Measurements from ENCODE around the gene TMEM119. TPM values are rescaled to one million over a fixed set of nuclear protein-coding genes. Genes with fewer than 3 reads are reported as not detected.
A peak's percentile ranks its signal among the peaks of the same experiment; 100 is the strongest.

Gene TMEM119
- total RNA-seq, 1 experiment from 2014 or later: not detected

- no peak overlapping the region for H3K27ac Mint-ChIP-seq (ENCODE audit: unreplicated experiment)
- H3K27me3 Mint-ChIP-seq (ENCODE audit: unreplicated experiment): no peaks in the 10 kb centered on the region
- TF ChIP-seq, protein P1, sequence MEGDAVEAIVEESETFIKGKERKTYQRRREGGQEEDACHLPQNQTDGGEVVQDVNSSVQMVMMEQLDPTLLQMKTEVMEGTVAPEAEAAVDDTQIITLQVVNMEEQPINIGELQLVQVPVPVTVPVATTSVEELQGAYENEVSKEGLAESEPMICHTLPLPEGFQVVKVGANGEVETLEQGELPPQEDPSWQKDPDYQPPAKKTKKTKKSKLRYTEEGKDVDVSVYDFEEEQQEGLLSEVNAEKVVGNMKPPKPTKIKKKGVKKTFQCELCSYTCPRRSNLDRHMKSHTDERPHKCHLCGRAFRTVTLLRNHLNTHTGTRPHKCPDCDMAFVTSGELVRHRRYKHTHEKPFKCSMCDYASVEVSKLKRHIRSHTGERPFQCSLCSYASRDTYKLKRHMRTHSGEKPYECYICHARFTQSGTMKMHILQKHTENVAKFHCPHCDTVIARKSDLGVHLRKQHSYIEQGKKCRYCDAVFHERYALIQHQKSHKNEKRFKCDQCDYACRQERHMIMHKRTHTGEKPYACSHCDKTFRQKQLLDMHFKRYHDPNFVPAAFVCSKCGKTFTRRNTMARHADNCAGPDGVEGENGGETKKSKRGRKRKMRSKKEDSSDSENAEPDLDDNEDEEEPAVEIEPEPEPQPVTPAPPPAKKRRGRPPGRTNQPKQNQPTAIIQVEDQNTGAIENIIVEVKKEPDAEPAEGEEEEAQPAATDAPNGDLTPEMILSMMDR (IDR thresholded peaks at IDR 0.05; ENCODE audit: unreplicated experiment): no peak
- peaks cover 70% of the 10 kb centered on the region for H3K36me3 Mint-ChIP-seq (ENCODE audit: insufficient read depth, unreplicated experiment)
- intact Hi-C loops (cut with micrococcal nuclease; ENCODE audit: unreplicated experiment): no loop called here
- H3K9me3 Mint-ChIP-seq (ENCODE audit: low read depth, unreplicated experiment): no peaks in the 10 kb centered on the region
- DNase-seq: no peak
- CTCF ChIA-PET: interaction anchor here (0.7 kb wide), 1 partner anchor 22 kb away, joined by 8 read pairs; no protein-coding TSS in a partner anchor
- H3K4me1 Mint-ChIP-seq (ENCODE audit: low read depth, unreplicated experiment): peaks cover 37% of the 10 kb centered on the region
- H3K4me3 Mint-ChIP-seq (ENCODE audit: low read depth, unreplicated experiment): no peak overlapping the region
- BruUV-seq (replicated peaks): no TSS peak
These were observed 46.9 kb upstream of the TMEM119 start for GRCh38 chr12:108644811-108645120.

GRCh38 chr12:108643941-108644810, 46.3 kb upstream of the TMEM119 start:
- intact Hi-C loops (cut with micrococcal nuclease; ENCODE audit: unreplicated experiment): no loop called here
- Mint-ChIP-seq H3K9me3 (ENCODE audit: low read depth, unreplicated experiment) (no peaks in the 10 kb centered on the region), H3K4me3 (ENCODE audit: low read depth, unreplicated experiment) (peak overlapping the region; percentile 14), H3K27me3 (ENCODE audit: unreplicated experiment) (no peaks in the 10 kb centered on the region), H3K36me3 (ENCODE audit: insufficient read depth, unreplicated experiment) (peaks cover 64% of the 10 kb centered on the region), H3K27ac (ENCODE audit: unreplicated experiment) (peak overlapping the region; percentile 48), H3K4me1 (ENCODE audit: low read depth, unreplicated experiment) (peaks cover 37% of the 10 kb centered on the region)
- peak; percentile 57 for DNase-seq
- no TSS peak for BruUV-seq (replicated peaks)
- TF ChIP-seq, protein P1 (IDR thresholded peaks at IDR 0.05; ENCODE audit: unreplicated experiment): no peak
- CTCF ChIA-PET: interaction anchor here (0.7 kb wide), 1 partner anchor 22 kb away, joined by 8 read pairs; no protein-coding TSS in a partner anchor

GRCh38 chr12:108642899-108643654, 45.2 kb upstream of the TMEM119 start:
- CTCF ChIA-PET: no interaction called here
- BruUV-seq (replicated peaks): no TSS peak
- H3K4me3 Mint-ChIP-seq (ENCODE audit: low read depth, unreplicated experiment): no peak overlapping the region
- intact Hi-C loops (cut with micrococcal nuclease; ENCODE audit: unreplicated experiment): no loop called here
- H3K27me3 Mint-ChIP-seq (ENCODE audit: unreplicated experiment): no peaks in the 10 kb centered on the region
- peak overlapping the region; percentile 48 for H3K27ac Mint-ChIP-seq (ENCODE audit: unreplicated experiment)
- peaks cover 37% of the 10 kb centered on the region for H3K4me1 Mint-ChIP-seq (ENCODE audit: low read depth, unreplicated experiment)
- no peaks in the 10 kb centered on the region for H3K9me3 Mint-ChIP-seq (ENCODE audit: low read depth, unreplicated experiment)
- peaks cover 70% of the 10 kb centered on the region for H3K36me3 Mint-ChIP-seq (ENCODE audit: insufficient read depth, unreplicated experiment)
- DNase-seq: no peak
- TF ChIP-seq, protein P1 (IDR thresholded peaks at IDR 0.05; ENCODE audit: unreplicated experiment): no peak

DNA sequence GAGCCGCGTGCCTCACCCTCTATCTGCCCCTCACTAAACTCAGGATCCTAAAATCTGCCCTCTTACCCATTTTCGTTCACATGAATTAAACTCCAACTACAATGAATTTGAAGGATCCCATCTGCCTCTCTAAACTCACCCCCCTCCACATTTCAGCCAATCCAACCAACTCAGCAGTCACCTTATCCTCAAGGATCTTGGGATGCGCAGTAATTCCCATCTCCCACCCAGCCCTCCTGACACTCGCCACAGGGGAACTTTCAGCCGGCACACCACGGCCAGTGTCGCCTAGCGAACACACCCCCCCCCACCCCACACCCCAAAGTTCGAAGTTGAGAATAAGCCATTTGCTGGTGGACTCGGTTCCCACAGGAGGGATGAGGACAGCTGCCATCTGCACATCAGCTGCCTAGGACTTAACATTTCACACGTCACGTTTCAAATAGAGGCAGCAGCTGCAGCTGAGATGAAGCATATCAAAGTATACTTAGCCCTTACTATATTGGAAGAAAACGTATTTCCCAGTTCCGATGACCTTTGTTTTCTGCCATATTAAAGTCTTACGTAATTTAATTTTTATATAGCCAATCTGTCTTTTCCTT, 44.5 kb upstream of the TMEM119 start:
- Mint-ChIP-seq H3K27me3 (ENCODE audit: unreplicated experiment) (no peaks in the 10 kb centered on the region), H3K9me3 (ENCODE audit: low read depth, unreplicated experiment) (no peaks in the 10 kb centered on the region), H3K4me1 (ENCODE audit: low read depth, unreplicated experiment) (peaks cover 37% of the 10 kb centered on the region), H3K27ac (ENCODE audit: unreplicated experiment) (peak overlapping the region; percentile 21), H3K4me3 (ENCODE audit: low read depth, unreplicated experiment) (no peak overlapping the region), H3K36me3 (ENCODE audit: insufficient read depth, unreplicated experiment) (peaks cover 64% of the 10 kb centered on the region)
- TF ChIP-seq, protein P1 (IDR thresholded peaks at IDR 0.05; ENCODE audit: unreplicated experiment): no peak
- CTCF ChIA-PET: no interaction called here
- no peak for DNase-seq
- intact Hi-C loops (cut with micrococcal nuclease; ENCODE audit: unreplicated experiment): no loop called here
- BruUV-seq (replicated peaks): no TSS peak

All from Calu3 (cell line).